H1 (cell line): ENCODE results near the gene ZNF512.

Experiments used
- BRCA1 ChIP-seq: IDR thresholded peaks from 2 replicates; pipeline ENCODE4 v1.6.1; 2012; ENCODE audit warnings: low read depth, low read length, improper control_type of control experiment
- CBX8 ChIP-seq: fragments of 300-800, 300-1000 bp; sonication (generic); IDR thresholded peaks from 2 replicates; pipeline ENCODE4 v1.7.1; 2016; ENCODE audit warnings: low read depth, low read length, borderline replicate concordance
- CREB1 ChIP-seq: IDR thresholded peaks from 2 replicates; pipeline ENCODE4 v1.6.1; 2012; ENCODE audit warnings: inconsistent platforms
- CTCF ChIP-seq, 3 experiments: IDR thresholded peaks; 1 replicate in 2 of 3; 2 replicates in 1 of 3; pipeline versions ENCODE4 v1.5.1 to v1.6.1; 2011; ENCODE audit warnings: low read length in 3 of 3, mild to moderate bottlenecking in 3 of 3, inconsistent platforms in 2 of 3, low read depth in 1 of 3, moderate library complexity in 1 of 3; ENCODE audit not compliant: insufficient read depth in 1 of 3; ENCODE audit errors: control extremely low read depth in 1 of 3
- EP300 ChIP-seq, 2 experiments: IDR thresholded peaks; 1 replicate in 1 of 2; 2 replicates in 1 of 2; pipeline ENCODE4 v1.6.1; 2011 to 2012; ENCODE audit warnings: low read depth in 2 of 2, low read length in 2 of 2, mild to moderate bottlenecking in 2 of 2, borderline replicate concordance in 1 of 2, inconsistent platforms in 1 of 2, moderate library complexity in 1 of 2
- EZH2 ChIP-seq: fragments of 200-600 bp; sonication (generic); IDR thresholded peaks from 2 replicates; pipeline ENCODE4 v1.7.1; 2012; ENCODE audit warnings: low read depth, mild to moderate bottlenecking, moderate library complexity, low read length, inconsistent platforms; ENCODE audit not compliant: severe bottlenecking
- JUND ChIP-seq: IDR thresholded peaks from 2 replicates; pipeline ENCODE4 v1.6.1; 2011; ENCODE audit warnings: mild to moderate bottlenecking, improper control_type of control experiment, low read length
- MAFK ChIP-seq: IDR thresholded peaks from 2 replicates; pipeline ENCODE4 v1.6.1; 2012; ENCODE audit warnings: low read depth, mild to moderate bottlenecking, improper control_type of control experiment, low read length
- MAX ChIP-seq: IDR thresholded peaks from 2 replicates; pipeline ENCODE4 v1.6.1; 2012; ENCODE audit warnings: inconsistent platforms
- POLR2A ChIP-seq, 2 experiments: IDR thresholded peaks; 1 replicate in 1 of 2; 2 replicates in 1 of 2; pipeline ENCODE4 v1.6.1; 2011; ENCODE audit warnings: low read depth in 2 of 2, low read length in 2 of 2, mild to moderate bottlenecking in 2 of 2; ENCODE audit errors: control extremely low read depth in 1 of 2
- POLR2AphosphoS5 ChIP-seq: IDR thresholded peaks from 2 replicates; pipeline ENCODE4 v1.6.1; 2011; ENCODE audit warnings: low read depth, low read length
- RAD21 ChIP-seq, 2 experiments: IDR thresholded peaks in 1 of 2; conservative IDR thresholded peaks in 1 of 2; 2 replicates each; pipeline ENCODE4 v1.6.1; 2011; ENCODE audit warnings: low read depth in 2 of 2, low read length in 2 of 2, improper control_type of control experiment in 1 of 2, inconsistent platforms in 1 of 2, mild to moderate bottlenecking in 1 of 2, moderate library complexity in 1 of 2
- YY1 ChIP-seq: IDR thresholded peaks from 2 replicates; pipeline ENCODE4 v1.6.1; 2011; ENCODE audit warnings: low read depth, mild to moderate bottlenecking, low read length

- TF ChIP-seq POLR2AphosphoS5 (no peak), YY1 (no peak), EP300 (IDR thresholded peaks at IDR 0.05; ENCODE audit: borderline replicate concordance in 1 of 2, low read depth in 2 of 2, low read length in 2 of 2) (no peak), CTCF (IDR thresholded peaks at IDR 0.05; ENCODE audit: control extremely low read depth in 1 of 3, insufficient read depth in 1 of 3, low read depth in 1 of 3, low read length in 3 of 3) (no peak), MAFK (no peak), POLR2A (IDR thresholded peaks at IDR 0.05; ENCODE audit: control extremely low read depth in 1 of 2, low read depth in 2 of 2, low read length in 2 of 2) (no peak), EZH2 (no peak), CREB1 (no peak), JUND (no peak), BRCA1 (no peak), RAD21 (IDR thresholded peaks at IDR 0.05 in 1 of 2, conservative IDR thresholded peaks at IDR 0.05 in 1 of 2; ENCODE audit: low read depth in 2 of 2, low read length in 2 of 2) (no peak), MAX (no peak), CBX8 (no peak)
Observed at GRCh38 chr2:27645197-27645596, 62.4 kb downstream of the ZNF512 start.
